HT-29 (cell line): ENCODE measurements around the gene AKAP7. TPM values are rescaled to one million over a fixed set of nuclear protein-coding genes. Genes with fewer than 3 reads are reported as not detected.
"Not testable (repeated sequence)": the region's sequence is repeated elsewhere in the genome, so short reads cannot be mapped to it uniquely, and the experiment has no call there.

ENCODE experiments used
- DNase-seq: peaks from one replicate; pipeline ENCODE4 v3.0.0-alpha.2; 2015; ENCODE audit warnings: low spot score
- total RNA-seq: library from RNA; depleted of rRNA; stranded (reverse); fragments of >200 nt; shearing (Covaris generic); gene quantifications from 2 replicates; pipeline ENCODE4 v1.2.3, GENCODE V29; 2014; rRNA removed

The AKAP7 gene
- 3.8 and 5.3 TPM in 2 replicates for total RNA-seq

DNA sequence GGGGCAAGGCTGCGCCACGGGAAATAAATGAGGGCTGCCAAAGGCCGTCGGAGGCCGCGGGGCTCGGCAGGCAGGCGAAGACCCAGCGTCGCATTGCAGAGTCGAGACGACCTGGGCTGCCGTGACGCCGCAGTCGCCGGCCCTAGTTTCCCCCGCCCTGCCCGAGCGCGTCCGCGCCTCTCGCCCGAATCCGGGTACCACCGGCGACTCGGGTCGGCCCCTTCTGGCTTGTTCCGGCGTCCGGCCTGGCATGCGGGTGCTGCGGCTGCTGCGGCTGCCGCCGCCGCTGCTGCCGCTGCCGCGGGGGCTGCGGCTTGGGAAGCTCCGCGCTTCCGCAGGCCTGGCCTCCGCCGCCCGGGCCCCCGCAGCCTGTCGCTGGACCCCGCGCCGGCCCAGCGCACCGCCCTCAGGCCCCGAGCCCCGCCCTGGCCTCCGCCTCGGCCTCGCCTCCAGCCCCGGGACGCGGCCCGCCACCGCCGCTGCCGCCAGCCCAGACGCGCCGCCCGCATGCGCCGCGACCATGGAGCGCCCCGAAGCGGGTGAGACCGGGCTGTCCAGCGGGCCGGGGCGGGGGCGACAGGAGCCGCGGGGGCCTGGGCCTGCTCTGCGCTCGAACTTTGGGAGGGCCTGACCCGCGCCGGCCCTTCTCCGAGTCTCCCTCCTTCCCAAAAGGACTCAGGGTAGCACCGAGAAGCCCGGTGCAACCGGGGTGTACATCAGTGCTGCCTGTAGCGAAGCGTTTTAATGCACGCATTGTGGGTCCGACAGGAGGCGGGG lies at the start of gene AKAP7:
Gene AKAP7, plus strand, starts transcription at position 224 of the 777 bp plus-strand sequence. Its CDS starts 297 bp downstream, at position 521.
- peak; percentile 4 for DNase-seq

DNA sequence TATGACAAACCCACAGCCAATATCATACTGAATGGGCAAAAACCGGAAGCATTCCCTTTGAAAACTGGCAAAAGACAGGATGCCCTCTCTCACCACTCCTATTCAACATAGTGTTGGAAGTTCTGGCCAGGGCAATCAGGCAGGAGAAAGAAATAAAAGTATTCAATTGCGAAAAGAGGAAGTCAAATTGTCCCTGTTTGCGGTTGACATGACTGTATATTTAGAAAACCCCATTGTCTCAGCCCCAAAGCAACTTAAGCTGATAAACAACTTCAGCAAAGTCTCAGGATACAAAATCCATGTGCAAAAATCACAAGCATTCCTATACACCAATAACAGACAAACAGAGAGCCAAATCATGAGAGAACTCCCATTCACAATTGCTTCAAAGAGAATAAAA lies 44.9 kb upstream of the AKAP7 start:
- DNase-seq, result not testable (repeated sequence)

DNA sequence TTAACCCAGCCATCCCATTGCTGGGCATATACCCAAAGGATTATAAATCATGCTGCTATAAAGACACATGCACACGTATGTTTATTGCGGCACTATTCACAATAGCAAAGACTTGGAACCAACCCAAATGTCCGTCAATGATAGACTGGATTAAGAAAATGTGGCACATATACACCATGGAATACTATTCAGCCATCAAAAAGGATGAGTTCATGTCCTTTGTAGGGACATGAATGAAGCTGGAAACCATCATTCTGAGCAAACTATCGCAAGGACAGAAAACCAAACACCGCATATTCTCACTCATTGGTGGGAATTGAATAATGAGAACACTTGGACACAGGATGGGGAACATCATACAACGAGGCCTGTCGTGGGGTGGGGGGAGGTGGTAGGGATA lies 43.3 kb upstream of the AKAP7 start:
- not testable (repeated sequence) for DNase-seq

DNA sequence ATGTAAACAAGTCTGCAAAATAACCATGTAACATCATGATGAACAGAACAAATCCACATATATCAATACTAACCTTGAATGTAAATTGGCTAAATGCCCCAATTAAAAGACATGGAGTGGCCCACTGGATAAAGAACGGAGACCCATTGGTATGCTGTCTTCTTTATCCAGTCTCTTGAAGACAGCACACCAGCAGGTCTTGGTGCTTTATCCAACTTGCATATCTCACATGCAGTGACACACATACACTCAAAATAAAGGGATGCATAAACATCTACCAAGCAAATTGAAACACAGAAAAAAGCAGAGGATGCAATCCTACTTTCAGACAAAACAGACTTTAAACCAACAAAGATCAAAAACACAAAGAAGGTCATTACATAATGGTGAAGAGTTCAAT lies 41.9 kb upstream of the AKAP7 start:
- DNase-seq, result no peak

DNA sequence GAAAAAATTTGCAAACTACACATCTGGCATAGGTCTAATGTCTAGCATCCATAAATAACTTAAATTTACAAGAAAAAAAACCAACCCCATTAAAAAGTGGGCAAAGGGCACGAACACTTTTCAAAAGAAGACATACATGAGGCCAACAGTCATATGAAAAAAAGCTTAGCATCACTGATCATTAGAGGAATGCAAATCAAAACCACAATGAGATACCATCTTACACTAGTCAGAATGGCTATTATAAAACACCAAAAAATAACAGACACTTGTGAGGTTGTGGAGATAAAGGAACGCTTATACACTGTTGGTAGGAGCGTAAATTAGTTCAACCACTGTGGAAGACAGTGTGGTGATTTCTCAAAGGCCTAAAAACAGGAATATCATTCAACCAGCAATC lies 38.5 kb upstream of the AKAP7 start:
- DNase-seq, result no peak

DNA sequence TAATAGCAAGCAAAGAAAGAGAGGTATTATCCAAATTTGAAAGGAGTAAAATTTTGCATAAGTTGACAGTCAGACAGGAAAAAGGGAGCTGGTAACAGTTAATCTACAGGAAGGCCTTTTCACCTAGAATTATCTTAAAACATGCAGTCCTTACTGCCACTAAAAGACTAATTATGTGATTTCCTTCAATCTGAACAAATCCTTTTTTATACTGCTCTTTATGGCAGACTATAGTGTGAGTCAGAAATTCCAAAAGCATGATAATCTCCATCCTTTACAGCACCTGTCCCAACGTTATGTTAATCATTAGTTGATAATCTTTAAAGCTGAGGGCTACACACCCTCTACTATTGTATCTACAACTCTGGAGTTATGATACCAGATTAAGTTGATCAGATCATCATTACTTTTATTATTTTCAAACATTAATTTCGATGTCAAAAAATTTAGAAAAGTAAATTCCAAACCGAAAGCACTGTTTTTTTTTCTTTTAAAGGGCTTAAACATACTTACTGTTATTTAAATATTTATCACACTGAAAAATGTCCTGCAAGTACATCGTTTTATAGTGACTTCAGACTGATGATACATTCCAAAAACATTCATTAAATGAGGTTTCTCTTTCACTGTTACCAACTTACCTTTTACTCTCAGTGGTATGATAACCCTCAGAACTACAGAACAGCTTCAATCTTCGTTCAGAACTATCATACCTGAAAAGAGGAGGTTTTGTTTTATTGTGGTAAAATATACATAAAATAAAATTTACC lies 33.2 kb upstream of the AKAP7 start:
- no peak for DNase-seq

DNA sequence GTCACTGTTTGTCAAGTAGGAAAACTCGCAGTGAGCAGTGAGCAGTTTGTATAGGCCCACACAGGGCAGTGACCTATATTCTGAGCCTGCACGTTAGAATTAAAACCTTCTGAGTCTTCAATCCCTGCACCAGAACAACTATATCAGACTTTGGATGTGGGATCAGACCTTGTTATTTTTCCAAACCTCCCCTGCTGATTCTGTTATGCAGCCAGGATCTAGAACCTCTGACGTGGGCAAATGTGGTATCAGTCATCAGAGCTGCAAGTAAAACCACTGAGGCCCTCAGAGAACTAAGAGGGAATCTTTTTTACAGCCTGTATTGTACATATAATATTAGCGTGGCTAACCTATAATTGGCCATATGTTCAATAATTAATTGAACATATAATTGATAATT lies 32.0 kb upstream of the AKAP7 start:
- no peak for DNase-seq

DNA sequence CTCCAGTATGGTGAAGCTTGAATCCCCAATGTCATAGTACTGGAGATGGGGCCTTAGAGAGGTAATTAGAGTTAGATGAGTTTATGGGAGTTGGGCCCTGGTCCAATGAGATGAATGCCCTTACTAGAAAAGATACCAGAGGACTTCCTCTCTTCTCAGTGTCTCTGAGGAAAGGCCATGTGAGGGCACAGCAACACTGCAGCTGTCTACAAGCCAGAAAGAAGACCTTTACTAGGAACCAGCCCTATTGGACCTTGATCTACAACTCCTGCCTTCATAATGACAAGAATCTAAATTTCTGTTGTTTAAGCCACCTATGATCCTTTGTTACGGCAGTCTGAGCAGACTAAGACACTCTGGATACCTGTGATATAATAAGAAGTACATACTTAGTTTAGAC lies 31.4 kb upstream of the AKAP7 start:
- no peak for DNase-seq

DNA sequence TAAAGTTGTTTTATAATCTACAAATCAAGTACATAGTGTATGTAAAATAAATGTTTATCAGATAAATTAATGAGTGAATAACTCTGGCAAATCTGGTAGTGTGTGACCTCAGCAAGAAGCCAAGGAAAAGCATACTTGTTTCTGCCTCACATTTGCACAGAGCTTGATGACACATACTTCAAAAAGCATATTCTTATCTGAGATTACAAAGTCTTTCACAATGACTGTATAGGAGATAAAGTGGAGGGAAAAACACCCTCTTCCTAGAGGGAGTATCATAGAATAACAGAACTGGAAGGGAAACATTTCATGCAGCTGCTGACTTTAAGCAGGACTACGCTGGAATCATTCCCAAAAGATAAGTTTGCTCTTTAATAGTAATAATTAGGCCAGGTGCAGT lies 28.1 kb upstream of the AKAP7 start:
- no peak for DNase-seq

DNA sequence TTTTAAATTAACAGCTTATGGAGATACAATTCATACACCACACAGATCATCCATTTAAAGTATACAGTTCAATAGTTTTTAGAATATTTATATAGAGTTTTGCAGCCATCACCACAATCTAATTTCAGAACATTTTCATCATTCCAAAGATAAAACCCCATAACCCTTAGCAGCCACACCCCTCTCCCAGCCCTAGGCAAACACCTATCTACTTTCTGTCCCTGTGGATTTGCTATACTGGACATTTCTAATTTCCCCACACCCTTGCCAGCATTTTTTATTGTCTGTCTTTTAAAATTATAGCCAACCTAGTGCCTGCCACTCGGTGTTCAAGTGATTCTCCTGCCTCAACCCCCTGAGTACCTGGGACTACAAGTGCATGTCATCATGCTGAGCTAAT lies 23.0 kb upstream of the AKAP7 start:
- DNase-seq, result no peak

DNA sequence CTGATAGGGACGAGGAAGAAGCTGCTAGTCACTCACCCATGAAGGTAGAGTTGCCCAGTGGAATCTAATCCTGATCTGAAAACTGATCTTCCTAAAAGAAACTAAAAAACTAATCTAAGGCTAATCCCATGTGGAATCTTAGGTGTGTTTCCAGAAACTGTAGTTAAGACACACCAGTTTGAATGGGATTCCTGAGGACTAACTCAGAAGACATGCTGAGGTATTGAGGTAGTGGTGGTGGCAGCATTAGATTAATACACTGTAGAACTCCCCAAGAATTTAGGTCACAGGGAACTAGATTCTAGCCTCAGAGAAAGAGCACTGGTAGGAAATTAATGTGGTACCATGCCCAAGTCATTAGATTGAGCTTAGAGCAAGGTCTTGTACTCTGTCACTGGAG lies 19.6 kb upstream of the AKAP7 start:
- no peak for DNase-seq

DNA sequence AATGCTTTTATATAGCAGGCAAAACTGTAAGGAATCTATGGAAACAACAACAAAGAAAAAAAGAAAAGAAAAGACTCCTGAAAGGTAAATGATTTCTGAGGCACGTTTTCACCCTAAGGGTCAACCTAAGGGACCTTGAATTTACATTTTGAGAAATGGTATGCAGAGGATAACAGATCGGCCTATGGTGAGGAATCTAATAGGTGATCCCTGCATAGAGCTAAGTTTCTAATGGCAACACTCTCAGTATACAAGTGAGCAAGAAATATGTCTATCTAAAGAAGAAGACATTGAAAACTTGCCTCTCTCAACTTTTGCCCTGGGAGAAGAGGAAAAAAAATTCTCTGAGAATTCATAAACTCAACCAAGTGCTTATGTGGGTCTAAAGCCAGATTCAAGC lies 18.9 kb upstream of the AKAP7 start:
- no peak for DNase-seq

DNA sequence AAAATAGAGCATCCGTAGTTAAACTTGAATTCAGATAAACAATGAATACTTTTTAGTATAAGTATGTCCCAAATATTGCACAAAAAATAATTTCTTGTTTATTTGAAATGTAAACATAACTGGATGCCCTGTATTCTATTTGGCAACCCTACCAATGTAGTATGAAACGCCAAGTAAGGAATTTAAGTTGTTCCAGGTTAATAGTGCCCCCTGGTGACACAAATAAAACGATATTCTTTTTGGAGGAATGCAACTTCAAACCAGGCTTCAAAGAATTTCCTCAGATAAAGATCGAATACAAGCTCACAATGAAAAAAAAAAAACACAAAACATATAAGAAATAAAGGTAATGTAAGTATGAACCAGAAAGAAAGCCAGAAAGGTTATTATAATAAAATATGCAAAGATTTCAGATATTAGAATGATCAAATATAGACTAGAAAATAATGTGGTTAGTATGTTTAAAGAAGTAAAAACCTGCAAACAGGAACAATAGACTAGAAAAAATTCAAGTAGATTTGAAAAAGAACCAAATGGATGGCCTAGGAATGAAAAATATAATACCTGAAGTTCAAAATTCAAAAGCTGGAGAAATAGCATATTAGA lies 18.4 kb upstream of the AKAP7 start:
- peak; percentile 58 for DNase-seq

DNA sequence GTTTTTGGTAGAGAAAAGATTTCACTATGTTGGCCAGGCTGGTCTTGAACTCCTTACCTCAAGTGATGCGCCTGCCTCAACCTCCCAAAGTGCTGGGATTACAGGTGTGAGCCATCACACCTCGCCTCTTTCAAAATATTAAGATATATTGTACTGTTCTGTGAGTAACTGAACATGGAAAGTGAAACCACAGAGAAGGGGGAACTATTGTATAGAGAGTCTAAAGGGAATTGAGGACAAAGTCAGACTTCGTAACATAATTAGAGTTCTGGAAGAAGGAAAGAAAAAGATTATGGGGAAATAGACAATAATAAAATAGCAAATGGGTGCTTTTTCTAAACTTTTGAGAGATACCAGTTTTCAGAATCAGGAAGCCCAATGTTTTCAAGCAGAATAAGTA lies 17.4 kb upstream of the AKAP7 start:
- DNase-seq, result no peak

DNA sequence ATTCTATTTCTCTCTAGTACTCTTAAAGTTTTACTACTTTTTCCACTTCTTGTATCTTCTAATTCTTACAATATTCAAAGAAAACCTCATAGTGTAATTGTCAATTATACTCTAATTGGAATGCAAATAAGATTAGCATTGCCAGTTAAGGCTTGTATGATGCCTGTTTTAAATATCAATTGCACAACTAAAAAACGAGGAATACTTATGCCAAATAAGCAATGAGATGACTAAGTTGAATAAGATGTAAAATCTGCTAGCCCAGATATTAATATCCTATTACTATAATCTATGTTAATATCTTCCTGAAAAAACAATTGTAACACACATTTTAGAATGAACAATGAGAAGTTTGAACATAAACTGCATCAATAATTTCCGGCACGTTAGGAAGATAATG lies 13.3 kb upstream of the AKAP7 start:
- no peak for DNase-seq

DNA sequence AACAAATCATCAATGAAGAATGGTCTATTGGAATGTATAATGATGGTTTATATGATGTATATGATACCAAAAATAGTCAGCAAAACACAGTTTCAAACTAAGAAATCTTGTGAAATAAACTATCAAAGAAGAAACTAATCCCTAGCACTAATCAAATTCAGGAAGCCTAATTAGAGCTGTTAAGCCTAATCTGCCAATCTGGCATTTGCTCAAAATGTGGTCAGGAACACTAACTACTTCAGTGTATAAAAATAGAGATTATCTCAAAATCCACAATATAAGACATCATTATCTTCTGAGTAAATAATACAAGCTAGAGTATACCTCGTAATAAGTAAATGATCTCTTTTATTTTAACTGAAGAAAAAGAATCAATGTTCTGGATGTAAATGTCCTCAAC lies 12.8 kb upstream of the AKAP7 start:
- DNase-seq, result no peak

DNA sequence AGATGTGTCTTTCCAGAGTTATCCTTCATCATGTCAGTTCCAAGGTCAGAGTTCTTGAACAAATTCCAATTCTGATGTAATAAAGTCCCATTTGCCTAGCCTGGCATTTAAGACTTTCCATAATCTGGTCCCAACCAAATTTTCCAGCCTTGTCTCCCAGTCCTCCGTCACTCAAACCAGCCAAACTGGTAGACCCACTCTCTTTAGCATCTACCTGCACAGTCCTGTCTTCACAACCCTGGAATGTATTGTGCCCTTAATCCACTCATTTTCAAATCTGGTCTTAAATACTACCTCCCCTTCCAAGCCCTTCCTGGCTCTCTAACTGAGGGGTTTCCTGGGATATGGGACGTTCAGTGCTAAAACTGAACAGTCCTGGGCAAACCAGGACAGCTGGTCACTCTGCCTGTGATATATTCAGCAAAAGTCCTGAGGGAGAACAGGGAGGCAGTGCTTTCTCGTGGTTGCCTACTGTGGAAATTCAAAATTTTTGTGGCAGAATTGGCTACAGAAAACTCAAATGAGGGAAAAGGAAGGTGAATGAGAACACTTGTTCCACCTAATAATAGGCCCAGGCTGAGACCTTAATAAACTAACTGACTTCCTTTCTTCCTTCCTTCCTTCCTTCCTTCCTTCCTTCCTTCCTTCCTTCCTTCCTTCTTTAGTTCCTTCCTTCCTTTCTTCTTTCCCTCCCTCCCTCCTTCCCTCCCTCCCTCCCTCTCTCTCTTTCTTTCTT lies 10.8 kb upstream of the AKAP7 start:
- no peak for DNase-seq

DNA sequence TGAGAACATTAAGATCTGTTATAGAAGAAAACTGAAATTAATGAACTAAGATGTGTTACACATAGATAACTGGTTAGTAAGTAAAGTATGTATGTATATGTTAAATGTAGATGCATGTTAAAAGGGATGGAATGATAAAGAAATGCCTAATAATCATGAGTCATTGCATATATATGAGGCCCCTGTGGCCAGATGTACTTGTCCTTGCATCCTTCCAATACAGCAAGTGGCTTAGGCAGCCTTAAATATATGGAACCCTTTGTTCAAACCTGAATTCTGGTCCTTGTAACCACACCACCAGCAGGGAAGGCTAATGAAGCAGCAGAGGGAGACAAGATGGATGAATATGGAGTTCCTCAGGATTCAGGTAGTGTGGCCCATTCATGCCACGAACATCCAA lies 9.8 kb upstream of the AKAP7 start:
- no peak for DNase-seq

DNA sequence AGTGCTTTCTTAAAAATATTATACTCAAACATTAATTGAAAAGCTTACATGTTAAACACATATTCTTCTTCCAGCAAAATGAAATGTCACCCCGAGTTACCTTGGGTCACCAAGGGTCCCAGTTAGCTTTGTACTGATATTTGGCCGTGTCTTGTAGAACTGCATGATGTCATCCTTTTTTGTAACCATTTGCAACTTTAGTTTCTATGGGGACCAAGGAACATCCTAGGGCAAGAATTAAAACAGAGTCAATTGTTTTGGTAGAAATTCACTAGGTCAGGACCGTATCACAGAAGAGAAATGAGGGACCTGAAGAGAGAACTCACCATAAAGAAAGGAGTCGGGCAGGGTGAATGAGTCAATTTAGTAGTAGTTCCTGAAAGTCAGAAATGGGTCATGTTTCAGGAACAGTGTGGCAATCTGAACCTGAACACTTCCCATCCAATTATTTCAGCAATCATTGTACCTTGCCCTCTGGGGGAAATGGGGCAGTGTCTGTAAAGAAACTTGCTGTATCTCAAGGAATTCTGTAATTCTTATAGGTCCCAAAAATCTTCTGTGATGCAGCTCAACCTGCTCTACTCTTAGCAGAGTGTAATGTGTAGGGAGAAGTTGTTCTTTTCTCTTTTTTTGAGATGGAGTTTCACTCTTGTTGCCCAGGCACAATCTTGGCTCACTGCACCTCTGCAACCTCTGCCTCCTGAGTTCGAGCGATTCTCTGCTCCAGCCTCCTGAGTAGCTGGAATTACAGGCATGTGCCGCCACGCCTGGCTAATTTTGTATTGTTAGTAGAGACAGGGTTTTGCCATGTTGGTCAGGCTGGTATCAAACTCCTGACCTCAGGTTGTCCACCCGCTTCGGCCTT lies 5.3 kb upstream of the AKAP7 start:
- DNase-seq, result no peak

DNA sequence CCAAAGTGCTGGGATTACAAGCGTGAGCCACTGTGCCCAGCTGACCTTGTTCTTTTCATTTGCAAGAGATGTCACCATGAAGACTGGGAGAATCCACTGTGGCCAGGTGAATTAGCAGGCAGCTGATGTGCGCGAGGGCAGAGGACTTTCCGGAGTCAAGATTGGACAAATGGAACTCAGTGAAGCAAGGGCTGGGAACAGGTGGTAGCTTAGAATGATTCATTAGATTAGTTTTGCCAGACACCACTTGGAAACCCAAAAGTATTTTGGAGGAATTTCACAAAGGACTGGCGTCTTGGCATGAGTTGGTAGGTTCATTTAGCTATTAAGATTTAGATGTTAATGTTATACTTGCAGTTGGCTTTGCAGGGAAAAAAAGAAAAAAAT lies 4.7 kb upstream of the AKAP7 start:
- DNase-seq, result no peak

DNA sequence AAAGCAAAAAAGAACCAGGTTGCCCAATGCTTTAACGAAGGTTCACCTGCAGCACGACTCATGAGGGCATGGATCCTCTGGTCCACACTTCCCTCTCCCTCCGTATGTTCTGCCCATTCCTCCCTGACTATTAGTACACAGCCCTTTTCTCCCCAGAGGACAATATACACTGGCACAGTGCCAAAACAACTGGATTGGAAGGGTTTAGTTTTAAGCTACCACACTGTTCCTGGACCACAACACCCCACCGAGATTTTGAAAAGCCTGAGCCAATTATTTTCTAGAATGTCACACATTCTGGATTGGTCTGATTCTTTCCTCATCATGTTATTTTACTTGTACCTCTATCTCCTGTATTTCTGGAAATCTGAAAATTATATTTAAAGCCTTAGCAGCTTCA lies 2.9 kb upstream of the AKAP7 start:
- DNase-seq, result no peak
